GM21737 (cell line): ENCODE measurements around the gene LRP1B.

Experiments
- ATAC-seq: cut with Tn5 transposase; IDR thresholded peaks from one replicate; pipeline ENCODE4 v1.9.1; 2021; ENCODE audit warnings: mild to moderate bottlenecking, moderate library complexity; ENCODE audit not compliant: unreplicated experiment

The LRP1B gene

GRCh38 chr2:141529659-141530058, 601.2 kb downstream of the LRP1B start:
- no peak for ATAC-seq

GRCh38 chr2:141528990-141529389, 601.8 kb downstream of the LRP1B start:
- ATAC-seq = no peak

- no peak for ATAC-seq
Observed at GRCh38 chr2:141526760-141527159, 604.1 kb downstream of the LRP1B start.

- ATAC-seq = no peak
Observed at GRCh38 chr2:141524777-141525176, 606.0 kb downstream of the LRP1B start.

- no peak for ATAC-seq
Observed at GRCh38 chr2:141523199-141523598, 607.6 kb downstream of the LRP1B start.

- no peak for ATAC-seq
Observed at GRCh38 chr2:141522702-141523101, 608.1 kb downstream of the LRP1B start.

- no peak for ATAC-seq
Observed at GRCh38 chr2:141522048-141522447, 608.8 kb downstream of the LRP1B start.

GRCh38 chr2:141519906-141520305, 610.9 kb downstream of the LRP1B start:
- ATAC-seq = no peak

GRCh38 chr2:141517852-141518421, 612.9 kb downstream of the LRP1B start:
- ATAC-seq = no peak

GRCh38 chr2:141517180-141517851, 613.5 kb downstream of the LRP1B start:
- ATAC-seq = no peak

- ATAC-seq = no peak
Observed at GRCh38 chr2:141515931-141516330, 614.9 kb downstream of the LRP1B start.

- ATAC-seq = peak; percentile 96
Observed at GRCh38 chr2:141513853-141514252, 617.0 kb downstream of the LRP1B start.

GRCh38 chr2:141508806-141509595, 621.8 kb downstream of the LRP1B start:
- no peak for ATAC-seq

- no peak for ATAC-seq
Observed at GRCh38 chr2:141508086-141508752, 622.6 kb downstream of the LRP1B start.

GRCh38 chr2:141506135-141506534, 624.7 kb downstream of the LRP1B start:
- ATAC-seq = no peak

GRCh38 chr2:141501752-141502151, 629.1 kb downstream of the LRP1B start:
- no peak for ATAC-seq

GRCh38 chr2:141499123-141499522, 631.7 kb downstream of the LRP1B start:
- no peak for ATAC-seq

- ATAC-seq = no peak
Observed at GRCh38 chr2:141498561-141498960, 632.3 kb downstream of the LRP1B start.

- no peak for ATAC-seq
Observed at GRCh38 chr2:141497272-141497671, 633.5 kb downstream of the LRP1B start.

- ATAC-seq = no peak
Observed at GRCh38 chr2:141496810-141497209, 634.0 kb downstream of the LRP1B start.

- no peak for ATAC-seq
Observed at GRCh38 chr2:141493936-141494335, 636.9 kb downstream of the LRP1B start.
